Heart right ventricle (tissue), 16 donors: ENCODE data around the gene SLC22A25. TPM values are rescaled to one million over a fixed set of nuclear protein-coding genes. Genes with fewer than 3 reads are reported as not detected.

ENCODE experiments used
- ATAC-seq, 8 donors: fragments of 200-7000 bp; cut with Tn5 transposase; one replicate each; pipeline ENCODE4 v1.9.1; 2020; ENCODE audit warnings: mild to moderate bottlenecking in 8 of 8, moderate library complexity in 8 of 8, moderate number of reproducible peaks in 1 of 8
- DNase-seq, 2 donors: peaks; one replicate each; pipeline ENCODE4 v3.0.0-alpha.2; 2020
- H3K27ac ChIP-seq, 10 donors: fragments of 200-600 bp; sonication (generic) in 2 of 10; one replicate each; pipeline versions ENCODE4 v1.5.0 to v1.8.0; 2020 to 2022; ENCODE audit warnings: mild to moderate bottlenecking in 3 of 10
- H3K27me3 ChIP-seq, 7 donors: fragments of 200-600 bp; one replicate each; pipeline ENCODE4 v1.8.0; 2021 to 2022; ENCODE audit warnings: mild to moderate bottlenecking in 2 of 7
- H3K36me3 ChIP-seq, 9 donors: fragments of 200-600 bp; sonication (generic) in 1 of 9; one replicate each; pipeline versions ENCODE4 v1.5.0 to v1.8.0; 2020 to 2022; ENCODE audit warnings: mild to moderate bottlenecking in 2 of 9
- H3K4me1 ChIP-seq, 9 donors: fragments of 200-600 bp; sonication (generic) in 1 of 9; one replicate each; pipeline versions ENCODE4 v1.5.0 to v1.8.0; 2020 to 2022; ENCODE audit warnings: mild to moderate bottlenecking in 4 of 9
- H3K4me3 ChIP-seq, 10 donors: fragments of 200-600 bp; sonication (generic) in 2 of 10; one replicate each; pipeline versions ENCODE4 v1.5.0 to v1.8.0; 2020 to 2022; ENCODE audit warnings: mild to moderate bottlenecking in 7 of 10, moderate library complexity in 2 of 10
- H3K9me3 ChIP-seq, 11 donors: fragments of 200-600 bp in 10 of 11; sonication (generic) in 2 of 11; one replicate each; pipeline versions ENCODE4 v1.5.0 to v1.8.0; 2013 to 2022; ENCODE audit warnings: mild to moderate bottlenecking in 2 of 11, control low read depth in 1 of 11, moderate library complexity in 1 of 11
- WGBS, 2 donors: extraction: QIAGEN DNeasy Blood & Tissue Kit; methylation state at CpG; one replicate each; pipeline ENCODE4 v1.1.7; 2013; ENCODE audit warnings: inconsistent platforms in 1 of 2; 5-methylcytosine and 5-hydroxymethylcytosine counted together
- intact Hi-C, 10 donors: fragments of 100-400 bp; cut with DNase I; formaldehyde crosslinking; loops; one replicate each; pipeline versions ENCODE4 v1.11.1 to v1.14.2; 2022
- long read RNA-seq, 3 donors: library from polyadenylated mRNA; unstranded; transcript quantifications; one replicate each; pipeline ENCODE4 v2.0.0, GENCODE V29; 2020 to 2021
- polyA plus RNA-seq, 2 donors: library from polyadenylated mRNA; stranded (reverse); fragments of 200-250 nt; gene quantifications; one replicate each; pipeline ENCODE4 v1.2.3, GENCODE V29; 2013
- total RNA-seq, 10 donors: library from RNA; stranded (reverse); fragmentation: NEBNext Ultra II Directional in 3 of 10; extraction: Animal tissue kit (Norgen Biotek cat#: 25700) in 3 of 10; gene quantifications; one replicate each; pipeline versions ENCODE4 v1.2.1 to v1.2.4, GENCODE V29; 2021 to 2023
- TF ChIP-seq, protein P1 (sequence below), 9 donors: fragments of 200-600 bp; sonication (generic) in 2 of 9; IDR thresholded peaks; one replicate each; pipeline versions ENCODE4 v1.5.0 to v1.8.0; 2021 to 2022; ENCODE audit warnings: antibody characterized with exemption in 9 of 9, mild to moderate bottlenecking in 5 of 9, moderate library complexity in 1 of 9
- donor health status: Arrhythmogenic right ventricular cardiomyopathy.
- donor health status: ischemic (EF 13 %, LVEDD 7.1; RV severe dilation, severe dysfunction).
- donor health status: healthy with polysubstance abuse.
- donor health status: DM: no; HTN: yes; CAD: no.
- donor health status: DM: no; HTN: no; CAD: no.
- donor health status: ischemic (EF 25% LVEDD 6.9; RV normal size, moderate dysfunction).
- donor health status: ischemic (EF 25% LVEDD 5.7; RV mildly dilated, moderate dysfunction).
- donor health status: healthy.
- donor health status: DM: yes; HTN: yes; CAD: no.
- donor health status: Ischemic cardiomyopathy.
- donor health status: ischemic (EF 35%, LVEDD 5.7; RV mildly dilated, moderate dysfunction).
- donor health status: nonischemic (EF 11% LVEDD 7.7; RV severe dilation, severe dysfunction).
- donor health status: DM: yes; HTN: yes; CAD: no.
- donor health status: PGD.
- donor health status: ischemic (EF 29% LVEDD 5.4; RV normal size, mild dysfunction).
- donor health status: nonischemic (EF 23%, LVEDD 6.1; RV moderate dilation, normal function).

SLC22A25 gene
- not detected for total RNA-seq
- polyA plus RNA-seq, result not detected
- long read RNA-seq, donor 1, result 0 reads
- long read RNA-seq, donor 2, result 0 reads
- long read RNA-seq, donor 3, result 0 reads

DNA sequence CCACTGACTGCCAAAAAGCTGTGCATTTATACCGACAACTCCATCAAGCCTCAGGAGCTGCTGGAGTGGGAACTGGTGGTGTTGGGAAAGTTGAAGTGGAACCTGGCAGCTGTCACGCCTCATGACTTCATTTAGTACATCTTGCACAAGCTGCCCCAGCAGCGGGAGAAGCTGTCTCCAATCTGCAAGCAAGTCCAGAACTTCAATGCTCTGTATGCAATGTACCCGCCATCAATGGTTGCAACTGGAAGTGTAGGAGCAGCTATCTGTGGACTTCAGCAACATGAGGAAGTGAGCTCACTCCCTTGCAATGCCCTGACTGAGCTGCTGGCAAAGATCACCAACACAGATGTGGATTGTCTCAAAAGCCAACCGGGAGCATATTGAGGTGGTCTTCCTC is at the start of gene SLC22A25:
Gene SLC22A25, minus strand, starts transcription at position 67 of the 400 bp plus-strand sequence. CDS start 13,947 bp downstream, outside the sequence.
- intact Hi-C loops, result no loop called here
- WGBS, 2 donors, result 46 to 59% methylated on average over 5 of the region's 5 CpGs
- no peak within 1 kb of the TSS for H3K4me3 ChIP-seq
- no peak within 1 kb of the TSS for H3K27ac ChIP-seq
- H3K27me3 ChIP-seq, result peaks cover 0 to 38% (median 16%) of the 10 kb centered on the region in 7 donors
- H3K4me1 ChIP-seq, result no peaks in the 10 kb centered on the region
- ATAC-seq, result no peak
- TF ChIP-seq, protein P1, sequence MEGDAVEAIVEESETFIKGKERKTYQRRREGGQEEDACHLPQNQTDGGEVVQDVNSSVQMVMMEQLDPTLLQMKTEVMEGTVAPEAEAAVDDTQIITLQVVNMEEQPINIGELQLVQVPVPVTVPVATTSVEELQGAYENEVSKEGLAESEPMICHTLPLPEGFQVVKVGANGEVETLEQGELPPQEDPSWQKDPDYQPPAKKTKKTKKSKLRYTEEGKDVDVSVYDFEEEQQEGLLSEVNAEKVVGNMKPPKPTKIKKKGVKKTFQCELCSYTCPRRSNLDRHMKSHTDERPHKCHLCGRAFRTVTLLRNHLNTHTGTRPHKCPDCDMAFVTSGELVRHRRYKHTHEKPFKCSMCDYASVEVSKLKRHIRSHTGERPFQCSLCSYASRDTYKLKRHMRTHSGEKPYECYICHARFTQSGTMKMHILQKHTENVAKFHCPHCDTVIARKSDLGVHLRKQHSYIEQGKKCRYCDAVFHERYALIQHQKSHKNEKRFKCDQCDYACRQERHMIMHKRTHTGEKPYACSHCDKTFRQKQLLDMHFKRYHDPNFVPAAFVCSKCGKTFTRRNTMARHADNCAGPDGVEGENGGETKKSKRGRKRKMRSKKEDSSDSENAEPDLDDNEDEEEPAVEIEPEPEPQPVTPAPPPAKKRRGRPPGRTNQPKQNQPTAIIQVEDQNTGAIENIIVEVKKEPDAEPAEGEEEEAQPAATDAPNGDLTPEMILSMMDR (IDR thresholded peaks at IDR 0.05), result no peak
- no peaks in the 10 kb centered on the region for H3K36me3 ChIP-seq
- peaks cover 0 to 4% (median 0%) of the 10 kb centered on the region in 11 donors for H3K9me3 ChIP-seq
- DNase-seq, result no peak

DNA sequence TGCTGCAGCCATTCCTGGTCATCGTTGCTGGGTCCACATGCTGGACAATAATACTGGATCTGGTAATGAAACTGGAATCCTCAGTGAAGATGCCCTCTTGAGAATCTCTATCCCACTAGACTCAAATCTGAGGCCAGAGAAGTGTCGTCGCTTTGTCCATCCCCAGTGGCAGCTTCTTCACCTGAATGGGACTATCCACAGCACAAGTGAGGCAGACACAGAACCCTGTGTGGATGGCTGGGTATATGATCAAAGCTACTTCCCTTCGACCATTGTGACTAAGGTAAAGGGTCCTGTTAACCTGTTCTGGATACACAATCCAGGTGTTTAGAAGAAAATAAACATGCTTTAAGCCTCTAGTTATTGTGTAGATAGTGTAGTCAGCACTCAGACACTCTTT is 46.9 kb upstream of the SLC22A25 start:
- Histone ChIP-seq H3K9me3 (peaks cover 0 to 39% (median 0%) of the 10 kb centered on the region in 11 donors), H3K27ac (no peak overlapping the region), H3K4me3 (no peak overlapping the region), H3K36me3 (no peaks in the 10 kb centered on the region), H3K4me1 (no peaks in the 10 kb centered on the region), H3K27me3 (peaks cover 0 to 5% (median 0%) of the 10 kb centered on the region in 7 donors)
- TF ChIP-seq, protein P1 (IDR thresholded peaks at IDR 0.05), result no peak
- 82 to 91% methylated on average over 4 of the region's 4 CpGs for WGBS, 2 donors
- no peak for DNase-seq
- ATAC-seq, result no peak
- intact Hi-C loops, result no loop called here

DNA sequence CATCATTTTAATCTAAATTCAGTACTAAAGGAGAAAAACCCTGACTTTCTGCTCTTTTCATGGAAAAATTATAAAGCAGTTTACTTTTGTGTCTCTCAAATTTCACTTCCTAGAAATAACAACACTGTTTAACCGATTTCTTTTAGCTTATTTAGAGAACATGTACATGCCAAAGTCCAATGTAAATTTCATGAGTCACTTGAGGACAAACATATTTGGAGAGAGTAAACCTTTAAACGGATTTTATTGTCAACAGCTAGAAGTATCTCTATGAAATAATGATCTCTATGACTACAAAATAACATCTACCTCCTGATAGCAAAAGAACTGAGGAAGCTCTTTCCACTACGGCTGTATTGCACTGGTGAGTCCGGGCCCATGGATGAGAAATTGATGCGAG is 46.3 kb upstream of the SLC22A25 start:
- intact Hi-C loops, result no loop called here
- DNase-seq (no peak), ATAC-seq (no peak)
- H3K36me3 ChIP-seq, result no peaks in the 10 kb centered on the region
- WGBS, 2 donors, result 71 to 72% methylated on average over 5 of the region's 5 CpGs
- peaks cover 0 to 39% (median 0%) of the 10 kb centered on the region in 11 donors for H3K9me3 ChIP-seq
- H3K4me3 ChIP-seq, result no peak overlapping the region
- H3K27me3 ChIP-seq, result peaks cover 0 to 12% (median 4%) of the 10 kb centered on the region in 7 donors
- TF ChIP-seq, protein P1 (IDR thresholded peaks at IDR 0.05), result no peak
- H3K27ac ChIP-seq, result no peak overlapping the region
- no peaks in the 10 kb centered on the region for H3K4me1 ChIP-seq

DNA sequence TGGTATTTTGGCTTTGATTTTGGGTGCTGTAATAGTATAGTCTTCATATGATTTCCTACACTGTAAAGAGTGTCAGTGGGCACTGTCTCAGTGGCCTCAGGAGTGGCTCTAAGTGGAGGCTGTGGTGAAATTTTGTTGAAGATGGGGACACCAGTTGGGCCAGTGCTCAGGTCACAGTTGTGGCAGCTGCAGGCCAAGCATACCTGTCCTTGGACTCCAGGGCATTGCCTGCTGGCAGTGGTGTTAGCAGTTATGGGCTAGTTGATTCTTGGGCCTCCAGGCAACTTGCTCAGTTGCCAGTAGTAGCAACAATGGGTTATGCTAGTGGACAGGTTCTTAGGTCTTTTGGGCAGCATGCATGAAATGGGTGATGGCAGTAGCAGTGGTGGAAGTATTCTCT is 39.2 kb upstream of the SLC22A25 start:
- H3K36me3 ChIP-seq, result no peaks in the 10 kb centered on the region
- peaks cover 0 to 15% (median 0%) of the 10 kb centered on the region in 11 donors for H3K9me3 ChIP-seq
- no peak overlapping the region for H3K4me3 ChIP-seq
- TF ChIP-seq, protein P1 (IDR thresholded peaks at IDR 0.05), result no peak
- no peak overlapping the region for H3K27ac ChIP-seq
- no peak for ATAC-seq
- DNase-seq, result no peak
- H3K4me1 ChIP-seq, result no peaks in the 10 kb centered on the region
- intact Hi-C loops, result no loop called here
- peaks cover 0 to 33% (median 25%) of the 10 kb centered on the region in 7 donors for H3K27me3 ChIP-seq
